Airway epithelial cell (primary cell): ENCODE measurements around the gene IL1RAPL2. TPM values are rescaled to one million over a fixed set of nuclear protein-coding genes. Genes with fewer than 3 reads are reported as not detected.

ENCODE experiments used
- total RNA-seq: library from RNA; depleted of rRNA; stranded (reverse); fragments of >200 nt; gene quantifications from 2 replicates; pipeline ENCODE4 v1.2.3, GENCODE V29; 2015

Gene IL1RAPL2
- not detected in 2 replicates for total RNA-seq

GRCh38 chrX:104565791-104566680 lies at the start of gene IL1RAPL2:
Gene IL1RAPL2, plus strand, starts transcription at chrX:104566199.

GRCh38 chrX:105220636-105221035 lies 654.6 kb downstream of the IL1RAPL2 start, which contains the start of gene TEX13A:
Gene TEX13A, minus strand, starts transcription at chrX:105220694. Its CDS starts 297 bp downstream, at chrX:105220397.

